Chondrocyte (in vitro differentiated cells): ENCODE results near the gene DUSP10. TPM values are rescaled to one million over a fixed set of nuclear protein-coding genes. Genes with fewer than 3 reads are reported as not detected.

Source experiments
- DNase-seq: peaks from one replicate; pipeline ENCODE4 v3.0.0; 2021; ENCODE audit warnings: mixed read lengths, low spot score
- H3K27ac Mint-ChIP-seq: one replicate; pipeline ENCODE4 v1.8.0; 2021; ENCODE audit warnings: mild to moderate bottlenecking, moderate library complexity, mixed read lengths; ENCODE audit not compliant: unreplicated experiment
- H3K27me3 Mint-ChIP-seq: 2 replicates; pipeline ENCODE4 v1.8.0; 2021; ENCODE audit warnings: low read depth, mixed read lengths
- H3K36me3 Mint-ChIP-seq: 2 replicates; pipeline ENCODE4 v1.8.0; 2021; ENCODE audit warnings: low read depth, mixed read lengths
- H3K4me1 Mint-ChIP-seq: 2 replicates; pipeline ENCODE4 v1.8.0; 2021; ENCODE audit warnings: low read depth, mild to moderate bottlenecking, mixed read lengths
- H3K4me3 Mint-ChIP-seq: one replicate; pipeline ENCODE4 v1.8.0; 2021; ENCODE audit warnings: mild to moderate bottlenecking, moderate library complexity, mixed read lengths; ENCODE audit not compliant: unreplicated experiment
- H3K9me3 Mint-ChIP-seq: 2 replicates; pipeline ENCODE4 v1.8.0; 2021; ENCODE audit warnings: low read depth, mixed read lengths
- total RNA-seq: library from RNA; stranded (reverse); gene quantifications from 3 replicates; pipeline ENCODE4 v1.2.1, GENCODE V29; 2021
- TF ChIP-seq, protein P1 (sequence below): fragments of 200-600 bp; sonication (generic); IDR thresholded peaks from 2 replicates; pipeline ENCODE4 v1.5.0; 2021; ENCODE audit warnings: antibody characterized with exemption, mild to moderate bottlenecking, moderate library complexity

DUSP10 gene
- total RNA-seq, 1 donor from 2014 or later = 4.1 TPM

DNA sequence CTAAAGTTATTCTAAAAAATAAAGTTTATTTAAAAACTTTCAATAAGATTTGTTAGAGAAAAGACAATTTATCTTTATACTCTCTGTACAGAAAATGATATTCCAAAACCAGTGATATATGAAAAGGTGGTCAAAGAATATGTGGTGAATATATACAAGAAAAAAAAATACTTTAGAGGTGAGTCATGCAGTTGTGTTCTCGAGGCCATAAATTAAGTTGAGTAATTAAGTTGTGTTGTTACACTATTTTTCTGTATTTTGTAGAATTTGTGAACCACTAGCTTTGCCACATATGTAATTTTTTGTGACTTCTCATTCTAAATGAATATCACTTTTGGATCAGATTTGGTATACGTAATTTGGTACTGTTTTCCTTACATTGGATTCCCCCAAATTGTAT, 23.6 kb upstream of the DUSP10 start:
- no peaks in the 10 kb centered on the region for H3K4me1 Mint-ChIP-seq
- H3K4me3 Mint-ChIP-seq = no peak overlapping the region
- no peaks in the 10 kb centered on the region for H3K27me3 Mint-ChIP-seq

DNA sequence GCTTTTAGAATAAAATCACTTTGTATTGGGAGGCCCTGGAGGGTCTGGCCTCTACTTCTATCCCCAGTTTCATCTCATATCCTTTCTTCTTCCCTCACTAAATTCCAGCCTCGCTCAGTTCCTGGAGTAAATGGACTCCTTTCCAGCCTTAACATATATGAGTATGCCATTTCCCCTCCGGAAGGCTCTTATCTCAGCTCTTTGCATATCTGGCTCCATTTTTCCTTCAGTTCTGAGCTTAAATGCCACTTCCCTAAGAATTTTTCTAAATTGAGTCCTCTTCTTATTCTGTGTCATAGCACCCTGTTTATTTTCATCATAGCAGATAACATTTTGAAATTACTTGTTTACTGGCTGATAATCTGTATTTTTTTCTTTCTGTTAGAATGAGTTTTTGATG, 20.2 kb upstream of the DUSP10 start:
- TF ChIP-seq, protein P1, sequence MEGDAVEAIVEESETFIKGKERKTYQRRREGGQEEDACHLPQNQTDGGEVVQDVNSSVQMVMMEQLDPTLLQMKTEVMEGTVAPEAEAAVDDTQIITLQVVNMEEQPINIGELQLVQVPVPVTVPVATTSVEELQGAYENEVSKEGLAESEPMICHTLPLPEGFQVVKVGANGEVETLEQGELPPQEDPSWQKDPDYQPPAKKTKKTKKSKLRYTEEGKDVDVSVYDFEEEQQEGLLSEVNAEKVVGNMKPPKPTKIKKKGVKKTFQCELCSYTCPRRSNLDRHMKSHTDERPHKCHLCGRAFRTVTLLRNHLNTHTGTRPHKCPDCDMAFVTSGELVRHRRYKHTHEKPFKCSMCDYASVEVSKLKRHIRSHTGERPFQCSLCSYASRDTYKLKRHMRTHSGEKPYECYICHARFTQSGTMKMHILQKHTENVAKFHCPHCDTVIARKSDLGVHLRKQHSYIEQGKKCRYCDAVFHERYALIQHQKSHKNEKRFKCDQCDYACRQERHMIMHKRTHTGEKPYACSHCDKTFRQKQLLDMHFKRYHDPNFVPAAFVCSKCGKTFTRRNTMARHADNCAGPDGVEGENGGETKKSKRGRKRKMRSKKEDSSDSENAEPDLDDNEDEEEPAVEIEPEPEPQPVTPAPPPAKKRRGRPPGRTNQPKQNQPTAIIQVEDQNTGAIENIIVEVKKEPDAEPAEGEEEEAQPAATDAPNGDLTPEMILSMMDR = no peak
- H3K9me3 Mint-ChIP-seq = no peaks in the 10 kb centered on the region
- H3K27me3 Mint-ChIP-seq = peaks cover 1% of the 10 kb centered on the region
- peaks cover 9% of the 10 kb centered on the region for H3K4me1 Mint-ChIP-seq
- no peak overlapping the region for H3K4me3 Mint-ChIP-seq
- DNase-seq = no peak
- H3K36me3 Mint-ChIP-seq = no peaks in the 10 kb centered on the region
- no peak overlapping the region for H3K27ac Mint-ChIP-seq

More for the DNA sequence above, 23.6 kb upstream of the DUSP10 start:
- no peak for DNase-seq
- H3K36me3 Mint-ChIP-seq = no peaks in the 10 kb centered on the region
- no peak overlapping the region for H3K27ac Mint-ChIP-seq
- TF ChIP-seq, protein P1 = no peak
- no peaks in the 10 kb centered on the region for H3K9me3 Mint-ChIP-seq

DNA sequence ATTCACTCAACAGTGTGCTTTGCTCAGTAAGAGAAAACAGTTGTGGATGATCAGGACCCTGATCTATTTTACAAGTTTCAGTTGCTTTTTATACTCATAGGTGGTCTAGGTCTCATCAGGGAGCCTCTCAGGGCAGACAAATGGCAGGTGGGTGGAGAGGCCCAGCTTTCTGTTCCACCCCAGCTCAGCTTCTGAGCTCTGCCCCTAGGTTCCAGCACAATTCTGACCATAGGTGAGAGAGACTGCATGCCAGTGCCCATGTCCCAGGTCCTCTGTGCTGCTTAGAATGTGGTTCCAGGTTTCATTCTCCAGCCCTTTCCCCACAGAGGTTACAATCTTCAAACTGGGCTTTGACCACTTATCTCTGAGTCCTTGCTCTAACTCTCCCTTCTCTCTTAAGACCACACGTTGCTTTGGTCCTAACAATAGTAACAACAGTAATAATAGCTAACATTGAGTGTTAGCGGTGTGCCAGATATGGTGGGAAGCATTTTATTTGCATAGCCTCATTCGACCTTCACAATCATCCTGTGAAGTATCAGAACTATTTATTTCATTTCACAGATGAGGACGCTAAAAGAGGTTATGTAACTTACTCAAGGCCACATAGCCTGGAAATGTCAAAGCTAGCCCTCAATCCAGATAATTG, 19.6 kb upstream of the DUSP10 start:
- Mint-ChIP-seq H3K27me3 (peaks cover 1% of the 10 kb centered on the region), H3K9me3 (no peaks in the 10 kb centered on the region), H3K4me3 (no peak overlapping the region), H3K36me3 (no peaks in the 10 kb centered on the region), H3K4me1 (peaks cover 9% of the 10 kb centered on the region), H3K27ac (no peak overlapping the region)
- TF ChIP-seq, protein P1 = no peak
- DNase-seq = no peak

DNA sequence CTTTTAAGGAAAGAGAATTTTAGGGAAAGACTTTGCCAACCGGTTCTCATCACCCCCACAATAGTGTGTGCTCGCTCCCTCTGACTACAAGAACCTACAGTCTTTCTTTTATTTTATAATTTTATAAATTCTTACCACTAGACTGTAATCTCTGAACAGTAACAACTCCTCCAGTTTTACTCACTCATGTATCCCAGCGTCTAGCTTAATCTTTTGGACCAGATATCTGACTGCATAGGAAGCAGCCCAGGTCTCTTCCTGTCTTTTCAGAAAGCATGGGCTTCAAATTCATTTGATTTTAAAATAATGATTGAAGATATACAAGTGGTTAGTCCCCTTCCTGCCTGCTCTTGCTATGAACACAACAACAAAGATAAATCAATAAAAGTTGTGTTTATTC, 19.0 kb upstream of the DUSP10 start:
- H3K4me3 Mint-ChIP-seq = no peak overlapping the region
- TF ChIP-seq, protein P1 = no peak
- no peaks in the 10 kb centered on the region for H3K36me3 Mint-ChIP-seq
- H3K4me1 Mint-ChIP-seq = peaks cover 9% of the 10 kb centered on the region
- no peaks in the 10 kb centered on the region for H3K9me3 Mint-ChIP-seq
- DNase-seq = no peak
- no peak overlapping the region for H3K27ac Mint-ChIP-seq
- H3K27me3 Mint-ChIP-seq = peaks cover 4% of the 10 kb centered on the region

DNA sequence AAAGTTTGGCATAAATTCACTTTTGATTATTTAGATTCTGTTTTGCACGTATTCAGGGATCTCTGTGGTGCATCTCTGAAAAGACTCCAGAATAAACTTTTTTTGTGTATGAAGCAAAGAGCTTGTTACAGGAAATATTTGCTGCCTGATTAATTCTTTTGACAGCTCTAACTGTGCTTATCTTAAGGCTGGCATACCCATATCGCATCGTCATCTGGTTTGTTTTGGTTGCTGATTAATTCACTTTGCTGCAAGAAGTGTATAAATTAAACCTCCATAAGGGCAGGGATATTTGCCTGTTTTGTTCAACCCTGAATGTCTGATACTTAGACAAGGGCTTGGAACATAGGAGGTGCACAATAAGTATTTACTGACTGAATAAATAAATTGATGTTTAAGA, 17.5 kb upstream of the DUSP10 start:
- DNase-seq = no peak
- Mint-ChIP-seq H3K9me3 (no peaks in the 10 kb centered on the region), H3K4me1 (peaks cover 9% of the 10 kb centered on the region), H3K36me3 (no peaks in the 10 kb centered on the region), H3K27ac (no peak overlapping the region), H3K27me3 (peaks cover 9% of the 10 kb centered on the region), H3K4me3 (no peak overlapping the region)
- TF ChIP-seq, protein P1 = no peak
